HTERT RPE-1 (cell line): ENCODE measurements around the gene ADARB2.
"Not testable (repeated sequence)": the region's sequence is repeated elsewhere in the genome, so short reads cannot be mapped to it uniquely, and the experiment has no call there.

Experiments
- in situ Hi-C: fragments of 300-500 bp; cut with MboI; formaldehyde crosslinking; loops from 4 replicates; pipeline ENCODE4 v1.14.3; 2020; ENCODE audit warnings: low sequenced_read_pairs

The ADARB2 gene

DNA sequence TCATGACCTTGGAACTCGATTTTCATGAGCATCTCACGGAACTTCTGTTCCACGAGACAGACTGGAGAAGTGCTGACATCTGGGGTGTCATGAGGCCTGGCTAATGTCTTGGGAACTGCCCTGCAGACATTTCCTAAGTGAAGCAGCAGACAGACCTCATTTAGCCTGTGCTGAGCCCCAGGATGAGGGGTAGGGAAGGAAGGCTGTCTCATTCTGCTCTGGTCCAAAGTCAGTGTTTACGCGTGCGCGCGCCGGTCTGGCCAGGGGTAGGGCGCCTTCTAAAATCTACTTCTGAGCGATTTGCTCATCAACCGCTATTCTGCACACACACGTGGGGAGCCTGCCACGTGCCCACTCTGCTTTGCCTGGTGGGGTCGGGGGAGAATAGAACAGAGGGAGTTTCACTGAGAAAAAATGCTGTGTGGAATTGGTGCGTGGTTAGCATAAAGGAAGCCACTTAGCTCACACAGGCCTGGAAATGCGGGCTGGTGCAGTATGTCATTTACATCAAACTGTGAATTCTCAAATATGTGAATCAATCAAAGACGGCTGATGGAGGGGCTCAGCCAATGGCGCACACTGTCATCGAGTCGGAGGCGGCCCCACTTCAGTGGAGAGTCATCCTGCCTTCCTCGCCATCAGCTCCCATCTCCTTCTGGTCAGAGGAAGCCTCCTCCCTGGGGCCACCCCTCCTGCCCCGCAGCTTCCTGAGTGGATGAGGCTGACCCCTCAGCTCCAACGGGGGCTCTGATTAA, 335.1 kb downstream of the ADARB2 start:
- in situ Hi-C loops, result no loop called here

DNA sequence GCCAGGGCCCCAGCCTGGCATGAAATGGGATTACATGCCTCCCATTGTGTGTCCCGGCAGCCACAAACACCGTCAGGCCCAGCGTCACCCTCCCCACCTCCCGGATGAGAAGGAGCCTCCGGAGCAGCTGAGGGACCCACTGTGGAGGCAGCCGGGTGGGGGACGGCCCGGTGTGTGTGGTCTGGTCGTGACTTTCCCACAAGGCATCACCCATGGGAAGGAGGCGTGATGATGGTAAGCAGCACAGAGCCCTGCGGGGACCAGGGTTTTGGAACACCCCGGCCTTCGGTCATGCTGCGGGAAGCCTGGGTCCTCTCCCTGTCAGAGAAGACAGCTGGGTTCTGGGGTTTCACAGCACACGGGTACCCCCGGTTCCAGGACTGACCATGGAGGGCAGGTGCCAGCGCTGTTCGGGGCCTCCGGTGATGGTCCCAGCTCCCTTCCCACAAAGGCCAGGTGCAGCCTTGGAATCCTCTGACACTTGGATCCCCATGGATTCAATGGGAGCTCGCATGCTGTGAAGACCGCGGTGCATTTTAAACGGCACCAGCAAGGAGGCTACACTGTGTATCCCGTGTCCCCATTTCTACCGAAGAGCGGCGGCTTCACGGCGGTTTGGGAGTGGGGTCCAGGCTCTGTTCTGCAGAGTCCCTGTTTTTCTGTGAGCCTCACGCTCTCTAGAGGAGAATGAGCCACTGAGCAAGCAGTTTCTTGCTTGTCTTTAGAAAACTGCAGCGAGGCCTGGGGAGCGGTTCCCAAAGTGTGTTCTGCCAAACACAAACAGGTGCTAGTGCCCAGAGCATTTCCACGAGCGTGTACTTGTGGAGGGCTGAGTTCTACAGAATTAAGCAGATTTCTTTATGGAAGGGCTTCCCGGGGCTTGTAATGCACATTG, 336.0 kb downstream of the ADARB2 start:
- in situ Hi-C loops, result no loop called here

DNA sequence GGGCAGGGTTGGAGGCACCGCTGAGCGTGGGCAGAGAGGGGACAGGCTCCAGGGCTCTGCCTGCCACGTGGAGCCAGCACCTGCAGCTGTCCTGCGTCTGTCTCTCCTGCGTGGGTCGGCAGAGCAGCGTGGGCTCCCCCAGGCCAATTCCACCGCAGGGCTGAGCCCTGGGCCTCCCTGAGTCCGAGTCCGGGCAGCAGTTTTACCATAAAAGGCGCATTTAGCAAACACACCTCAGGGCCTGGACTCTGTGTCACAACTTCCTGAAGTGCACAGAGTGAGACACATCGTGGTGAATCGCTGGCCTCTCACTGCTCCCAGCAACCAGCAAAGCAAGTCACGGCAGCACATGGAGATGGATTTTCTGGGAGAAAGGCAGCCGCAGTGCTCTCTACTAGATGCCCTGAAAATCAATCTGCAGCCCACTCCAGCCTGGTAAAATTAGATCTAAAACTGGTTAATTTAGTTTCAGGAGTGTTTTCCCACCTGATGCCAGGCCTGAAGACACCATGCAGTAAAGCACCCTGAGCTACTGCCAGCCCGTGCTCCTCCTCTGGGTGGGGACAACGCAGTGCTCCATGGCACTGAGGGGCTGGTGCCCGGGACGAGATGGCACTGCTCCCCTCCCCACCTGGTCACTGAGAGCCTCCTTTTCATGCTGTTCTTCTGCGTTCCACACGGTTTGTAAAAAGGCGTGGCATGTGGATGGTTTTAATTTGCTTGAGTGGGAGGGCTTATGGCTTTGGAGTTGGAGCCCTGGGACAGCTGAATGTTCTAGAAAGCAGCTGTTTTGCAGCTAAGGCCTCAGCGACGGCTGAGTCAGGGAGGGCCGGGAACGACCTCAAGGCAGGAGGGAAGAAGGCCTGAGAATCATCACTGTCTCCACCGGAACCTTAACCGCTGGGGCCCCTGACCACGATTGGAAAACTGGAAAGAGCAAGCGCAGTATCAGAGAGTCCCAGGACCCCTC, 336.9 kb downstream of the ADARB2 start:
- in situ Hi-C loops, result no loop called here

DNA sequence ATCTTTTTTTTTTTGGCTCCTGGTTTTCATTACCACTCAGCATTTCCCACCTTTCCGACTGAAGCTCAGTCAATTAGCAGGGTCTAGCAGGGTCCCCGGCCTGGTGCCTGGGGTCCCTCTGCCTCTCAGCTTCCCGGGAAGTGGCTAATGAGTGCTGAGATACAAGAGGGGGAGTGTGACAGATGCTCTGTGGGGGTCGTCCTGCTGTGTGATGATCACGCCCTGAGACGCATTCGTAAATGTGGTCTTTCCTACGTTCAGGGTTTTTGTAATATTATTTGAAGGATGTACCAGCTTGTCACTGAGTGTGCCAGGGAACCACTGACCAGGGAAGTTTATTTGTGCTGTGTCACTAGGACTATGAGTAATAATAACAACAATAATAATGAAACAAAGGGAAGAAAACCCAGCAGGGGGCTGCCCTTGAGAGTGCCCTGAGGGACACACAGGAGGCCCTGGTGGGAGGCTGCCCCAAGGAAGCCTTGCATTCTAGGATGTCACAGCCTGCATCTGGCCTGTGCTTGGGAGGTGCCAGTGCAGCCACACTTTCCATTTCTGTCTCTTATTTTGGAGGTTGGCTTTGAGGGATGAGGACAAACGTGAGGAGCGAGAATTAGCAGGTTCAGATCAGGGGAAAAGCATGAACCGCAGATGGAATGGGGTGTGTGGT, 337.8 kb downstream of the ADARB2 start:
- in situ Hi-C loops, result no loop called here

DNA sequence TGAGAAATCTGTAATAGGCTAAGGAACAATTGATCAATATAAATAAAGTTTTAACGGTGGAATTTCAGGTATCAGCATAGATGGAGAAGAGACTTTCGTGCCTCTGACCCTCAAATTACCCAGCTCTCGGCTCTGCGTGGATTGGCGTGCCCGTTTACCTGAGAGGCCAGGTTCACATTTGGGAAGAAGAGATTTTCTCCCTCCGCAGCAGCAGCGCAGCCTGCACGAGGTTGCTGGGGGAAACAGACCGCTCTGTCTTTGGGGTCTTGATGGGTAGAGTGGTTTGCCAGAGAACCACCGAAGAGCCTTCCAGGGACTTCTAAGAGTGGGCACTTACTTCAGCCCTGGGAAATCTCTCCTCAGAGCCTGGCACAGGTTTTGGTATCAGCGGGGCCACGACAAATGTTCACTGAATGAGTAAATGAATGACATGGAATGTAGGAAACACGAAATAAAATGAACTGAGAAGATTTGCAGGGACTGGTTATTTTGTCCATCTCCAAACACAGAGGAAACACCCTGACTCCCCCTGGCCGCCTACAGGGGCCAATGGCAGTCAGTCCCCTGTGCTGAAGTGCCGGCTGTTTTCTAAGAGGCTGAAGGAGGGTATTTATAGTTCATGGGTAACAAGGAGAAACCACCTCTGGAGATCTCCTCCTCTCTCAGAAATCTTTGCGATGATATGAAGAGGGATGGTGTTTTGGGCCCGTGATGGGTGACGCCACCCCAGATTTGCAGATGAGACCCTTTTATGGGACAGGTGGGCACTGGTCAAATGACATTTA, 338.5 kb downstream of the ADARB2 start:
- in situ Hi-C loops, result no loop called here

DNA sequence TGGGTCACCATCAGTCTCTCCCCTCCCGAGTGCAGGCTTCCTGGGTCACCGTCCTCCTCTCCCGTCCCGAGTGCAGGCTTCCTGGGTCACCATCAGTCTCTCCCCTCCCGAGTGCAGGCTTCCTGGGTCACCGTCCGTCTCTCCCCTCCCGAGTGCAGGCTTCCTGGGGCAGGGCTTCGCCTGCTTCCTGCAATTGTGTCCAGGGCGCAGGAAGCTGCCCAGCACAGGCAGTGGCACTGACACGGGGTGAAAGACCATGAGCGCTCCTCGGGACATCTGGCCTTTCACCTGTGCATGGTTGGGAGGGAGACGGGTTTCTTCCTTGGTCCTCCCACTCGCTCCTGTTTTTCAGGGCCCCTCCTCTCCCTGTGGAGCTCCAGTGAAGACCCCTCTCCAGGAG, 339.2 kb downstream of the ADARB2 start:
- in situ Hi-C loops, result not testable (repeated sequence)

DNA sequence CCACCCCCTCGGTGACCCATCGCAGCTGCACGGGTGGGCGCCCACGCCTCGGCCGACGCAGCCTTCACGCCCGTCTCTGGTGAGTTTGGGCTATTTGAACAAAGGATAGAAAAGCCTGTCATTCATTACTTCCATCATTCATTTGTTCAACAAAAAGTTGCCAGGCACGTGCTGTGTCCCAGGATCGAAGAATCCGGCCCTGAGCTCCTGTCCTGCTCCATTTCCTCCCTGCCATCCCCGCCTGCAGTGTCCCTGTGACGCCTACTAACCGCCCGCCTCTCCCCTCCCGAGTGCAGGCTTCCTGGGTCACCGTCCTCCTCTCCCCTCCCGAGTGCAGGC, 341.1 kb downstream of the ADARB2 start:
- in situ Hi-C loops, result no loop called here

DNA sequence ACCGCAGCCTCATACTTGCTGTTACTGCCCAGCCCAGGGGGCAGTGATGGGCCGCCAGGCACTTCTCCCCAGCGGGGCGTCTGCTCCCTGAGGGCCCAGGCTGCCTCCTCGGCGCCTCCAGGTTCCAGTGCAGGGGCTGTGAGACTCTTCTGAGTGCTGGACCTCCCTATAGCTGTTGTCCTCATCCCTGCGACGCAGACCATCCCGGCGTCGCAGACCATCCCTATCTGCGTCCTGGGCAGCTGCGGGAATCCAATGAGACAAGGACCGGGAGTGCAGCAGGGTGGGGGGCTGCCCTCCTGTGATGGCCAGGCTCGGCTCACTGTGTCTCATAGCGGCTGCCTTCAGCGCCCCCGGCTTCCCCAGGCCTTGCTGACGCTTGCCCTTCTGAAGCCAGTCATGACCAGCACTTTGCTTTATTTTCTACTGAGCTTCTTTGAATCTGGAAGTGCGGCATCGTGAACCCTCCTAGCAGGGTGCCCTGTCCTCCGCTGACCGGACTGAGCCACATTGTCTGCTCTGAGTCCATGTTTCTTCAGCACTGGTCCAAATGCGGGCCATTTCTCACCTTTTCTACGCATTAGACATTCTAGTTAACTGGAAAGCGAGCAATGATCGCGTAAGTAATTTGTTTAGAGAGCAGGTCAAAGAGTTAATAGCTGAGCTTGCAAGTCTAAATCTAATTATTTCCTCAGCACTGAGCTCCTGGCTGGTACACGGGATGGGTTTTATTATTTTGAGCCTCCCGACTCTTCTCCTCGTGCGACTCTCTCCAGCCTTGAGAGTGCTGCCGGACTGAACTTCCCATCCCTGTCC, 341.6 kb downstream of the ADARB2 start:
- in situ Hi-C loops, result no loop called here

DNA sequence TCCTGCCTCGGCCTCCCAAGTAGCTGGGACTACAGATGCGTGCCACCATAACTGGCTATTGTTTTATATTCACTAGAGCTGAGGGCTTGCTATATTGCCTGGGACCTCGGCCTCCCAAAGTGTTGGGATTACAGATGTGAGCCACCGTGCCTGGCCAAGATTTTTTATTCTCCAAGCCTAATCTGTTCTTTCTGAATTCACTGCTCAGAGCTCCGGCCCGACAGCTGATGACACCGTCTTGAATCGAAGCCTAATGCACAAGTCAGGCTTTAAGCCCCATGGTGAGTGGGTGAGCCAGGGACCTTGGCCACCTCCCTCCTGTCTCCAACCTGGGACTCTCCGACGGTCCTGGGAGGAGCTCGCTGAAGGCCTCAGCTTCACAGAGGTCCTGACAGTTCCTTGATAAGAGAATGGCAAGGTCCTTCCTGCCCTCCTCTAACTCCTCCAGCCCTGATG, 342.3 kb downstream of the ADARB2 start:
- in situ Hi-C loops, result no loop called here

DNA sequence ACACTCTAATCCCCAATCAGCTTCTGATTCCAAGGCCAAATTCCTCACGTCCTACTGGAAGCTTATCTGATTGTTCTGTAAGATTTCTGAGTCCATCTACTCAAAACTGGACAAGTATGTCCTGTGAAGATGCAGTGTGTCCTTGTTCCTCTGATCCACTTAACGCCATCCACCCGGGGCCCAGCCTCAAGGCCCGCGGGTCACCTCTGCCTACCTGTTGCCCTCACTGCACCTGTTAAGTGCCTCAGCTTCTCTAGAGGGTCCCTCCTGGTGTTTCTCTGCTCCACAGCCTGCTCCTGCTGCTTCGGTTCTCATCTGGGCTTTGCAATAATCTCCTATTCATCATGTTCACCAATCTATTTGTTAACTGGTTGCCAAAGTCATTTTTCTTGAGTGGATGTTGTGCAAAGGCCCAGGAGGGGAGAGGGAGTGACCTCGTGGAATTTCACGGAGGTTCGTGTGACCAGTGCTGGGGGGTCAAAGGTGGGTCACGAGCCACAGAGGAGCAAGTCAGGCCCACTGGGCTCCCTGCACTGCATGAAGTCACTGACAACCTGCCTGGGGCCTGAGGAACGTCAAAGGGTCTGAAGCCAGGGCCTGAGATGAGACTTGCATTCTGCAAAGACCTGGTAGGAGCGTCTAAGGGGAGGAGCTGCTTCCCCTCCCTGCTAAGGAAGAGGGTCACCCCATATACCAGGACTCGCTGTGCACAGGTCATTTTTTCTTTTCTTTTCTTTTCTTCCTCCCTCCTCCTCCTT, 343.0 kb downstream of the ADARB2 start:
- in situ Hi-C loops, result no loop called here

DNA sequence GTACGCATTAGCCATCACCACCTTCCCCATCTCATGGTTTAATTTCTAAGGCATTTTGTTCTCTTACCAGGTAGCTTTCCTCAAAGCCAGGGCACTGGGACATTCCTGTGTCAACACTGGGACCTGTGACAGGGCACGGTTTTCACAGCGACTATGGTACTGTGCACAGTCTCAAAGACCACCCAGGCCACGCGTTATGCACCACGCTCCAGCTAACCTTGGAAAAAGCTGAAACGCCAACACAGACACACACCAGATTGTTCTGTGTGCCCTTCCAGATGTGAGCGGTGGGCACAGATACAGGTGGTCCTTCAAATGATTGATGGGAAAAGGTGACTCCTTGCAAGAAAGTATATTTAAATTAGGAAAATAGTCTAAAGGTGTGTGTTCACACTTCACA, 343.8 kb downstream of the ADARB2 start:
- in situ Hi-C loops, result no loop called here

DNA sequence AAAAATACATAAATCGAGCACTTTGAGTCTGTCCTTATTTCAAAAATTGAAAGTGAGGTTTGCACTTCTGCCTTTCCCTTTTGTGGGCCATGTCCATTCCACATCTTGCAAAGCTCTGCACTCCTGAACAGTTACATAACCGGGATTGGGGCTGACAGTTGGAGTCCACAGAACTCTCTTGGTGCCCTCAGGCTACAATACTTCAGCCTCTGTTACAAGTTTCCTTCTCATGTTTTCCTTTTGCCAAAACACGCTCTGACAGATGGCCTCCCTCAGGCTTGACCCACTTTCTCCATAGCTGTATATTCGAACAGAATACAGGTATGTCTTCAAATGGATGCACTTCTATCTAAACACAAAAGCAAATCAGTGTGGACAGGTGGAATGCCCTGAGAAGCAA, 345.2 kb downstream of the ADARB2 start:
- in situ Hi-C loops, result no loop called here

DNA sequence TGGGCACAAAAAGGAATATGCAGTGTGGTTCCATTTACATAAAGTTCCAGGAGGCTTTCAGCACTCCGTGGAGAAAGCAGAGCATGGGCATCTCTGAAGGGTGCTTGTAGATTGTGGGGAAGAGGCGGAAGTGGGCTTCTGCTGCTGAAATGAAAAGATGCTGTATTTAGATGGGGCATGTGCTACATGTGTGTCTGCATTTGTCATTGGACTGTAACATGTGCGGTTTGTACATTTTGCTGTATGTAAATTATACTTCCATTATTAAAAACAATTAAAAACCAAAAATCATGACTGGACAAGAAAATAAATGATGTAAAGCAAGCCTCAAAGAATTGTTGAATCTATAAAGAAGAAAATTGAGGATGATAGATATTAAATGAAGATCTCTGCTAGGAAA, 347.1 kb downstream of the ADARB2 start:
- in situ Hi-C loops, result no loop called here

DNA sequence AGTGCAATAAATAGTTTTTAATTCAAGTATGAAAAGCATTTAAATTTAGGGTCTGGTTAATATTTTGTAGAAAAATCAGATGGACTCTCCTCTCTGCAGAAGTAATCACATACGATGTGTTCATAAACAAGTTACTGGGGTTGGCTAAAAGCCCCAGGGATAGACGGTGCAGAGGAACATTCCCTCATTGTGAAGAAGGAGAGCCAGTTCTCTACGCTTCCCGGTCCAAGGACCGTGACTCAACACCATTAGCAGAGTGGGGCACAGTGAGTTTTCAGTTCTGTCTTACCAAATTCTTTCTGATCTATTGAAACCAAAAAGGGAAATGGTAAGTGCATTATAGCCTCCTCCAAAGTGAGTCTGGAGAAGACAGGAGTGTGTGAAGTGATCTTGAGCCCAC, 353.3 kb downstream of the ADARB2 start:
- in situ Hi-C loops, result no loop called here

DNA sequence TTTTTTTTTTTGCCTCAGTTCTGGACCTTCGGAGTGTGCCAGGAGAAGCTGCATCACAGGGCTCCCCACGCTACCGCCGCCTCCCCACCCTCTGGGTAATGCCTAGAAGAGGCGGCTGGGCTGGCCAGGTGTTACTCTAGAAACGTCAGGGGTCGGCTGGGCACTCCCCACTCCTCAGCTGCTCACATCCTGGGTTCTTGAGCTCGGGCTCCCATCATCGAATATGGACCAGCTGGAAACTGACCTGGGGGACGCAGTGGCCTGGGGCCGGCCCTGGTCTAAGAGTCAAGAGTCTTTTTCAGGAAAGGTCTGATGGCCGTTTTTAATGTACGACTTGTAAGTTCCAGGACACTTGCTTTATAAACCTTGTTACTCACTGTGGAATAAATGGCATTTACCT, 354.6 kb downstream of the ADARB2 start:
- in situ Hi-C loops, result no loop called here

DNA sequence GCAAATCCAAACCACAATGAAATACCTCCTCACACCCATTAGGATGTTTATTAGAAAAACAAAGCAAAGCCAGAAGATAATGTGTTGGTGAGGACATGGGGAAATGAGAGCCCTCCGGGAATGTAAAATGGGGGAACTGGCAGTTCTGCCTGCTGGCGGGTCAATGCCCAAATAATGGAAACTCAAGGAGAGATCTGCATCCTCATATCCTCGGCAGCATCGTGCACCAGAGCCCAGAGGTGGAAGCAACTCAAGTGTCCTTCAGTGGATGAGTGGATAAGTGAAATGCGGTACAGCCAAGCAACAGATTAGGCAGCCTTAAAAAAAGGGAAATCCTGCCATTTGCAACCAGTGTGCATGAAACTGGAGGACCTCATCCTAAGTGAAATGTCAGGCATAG, 356.0 kb downstream of the ADARB2 start:
- in situ Hi-C loops, result no loop called here

DNA sequence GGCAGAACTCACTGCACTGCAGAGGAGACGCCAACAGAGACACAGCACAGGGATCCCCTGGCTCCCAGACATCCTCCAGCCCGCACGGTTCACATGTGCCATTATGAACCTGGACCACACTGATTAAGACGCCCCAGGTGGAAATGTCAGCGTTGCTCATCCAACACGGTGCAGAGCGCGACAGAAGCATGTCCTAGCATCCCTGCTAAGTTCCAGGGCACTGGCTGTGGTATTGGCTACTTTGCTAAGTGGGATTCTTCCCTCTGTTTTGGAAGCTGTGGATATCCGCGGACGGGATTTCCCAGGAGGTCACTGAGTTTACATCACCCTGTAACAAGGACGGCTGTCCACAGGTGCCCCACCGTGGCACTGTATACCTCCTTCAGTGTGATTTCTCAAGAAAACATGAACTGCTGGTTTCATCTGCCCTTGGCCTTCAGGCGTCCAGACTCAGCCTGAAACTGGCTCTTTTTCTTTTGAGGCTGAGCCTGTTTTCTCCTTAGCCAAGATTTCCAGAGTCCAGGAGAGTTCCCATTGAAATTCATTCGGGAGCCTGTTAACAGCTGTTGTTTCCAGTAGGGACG, 357.1 kb downstream of the ADARB2 start:
- in situ Hi-C loops, result no loop called here

DNA sequence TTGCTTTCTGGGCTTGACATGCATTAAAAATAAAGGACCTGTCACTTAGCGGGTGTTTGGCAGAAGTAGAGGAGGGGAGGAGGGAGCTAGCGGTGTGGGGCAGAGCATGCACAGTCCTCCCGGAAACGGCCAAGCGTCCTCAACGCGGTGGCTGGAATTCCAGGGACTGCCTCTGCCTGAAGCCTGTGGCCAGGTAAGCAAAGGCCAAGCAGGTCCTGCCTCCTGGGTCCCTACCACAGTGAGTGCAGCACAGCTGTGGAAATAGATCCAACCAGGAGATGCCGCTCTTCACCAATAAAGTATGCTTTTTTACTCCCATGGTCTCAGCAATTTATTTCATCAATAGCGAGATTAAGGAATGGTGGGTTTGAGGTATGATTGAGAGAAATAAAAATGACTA, 357.7 kb downstream of the ADARB2 start:
- in situ Hi-C loops, result no loop called here
